ENCODE results near the gene CRIM1. TPM values are rescaled to one million over a fixed set of nuclear protein-coding genes. Genes with fewer than 3 reads are reported as not detected.

The CRIM1 gene
- total and polyA plus RNA-seq, 2 of the 8 experiments (the other 6 are each of a cell fraction or from before 2014, with no cell fraction given): 9.4 to 28.4 TPM

- DNase-seq (ENCODE audit: low read depth in 1 of 2, low spot score in 2 of 2) (no peak), FAIRE-seq (no peak)
- Histone ChIP-seq H3K27ac (ENCODE audit: low read depth, low read length) (no peak overlapping the region), H4K20me1 (replicated peaks in 1 of 2; ENCODE audit: control insufficient read depth in 1 of 2, insufficient read depth in 2 of 2, low read length in 2 of 2) (no peaks in the 10 kb centered on the region), H3K4ac (replicated peaks; ENCODE audit: insufficient read length, low read depth, low read length) (peak overlapping the region; percentile 49), H3K23ac (ENCODE audit: insufficient read length) (no peak overlapping the region), H3K36me3 (ENCODE audit: control insufficient read depth in 2 of 4, insufficient read depth in 4 of 4, low read length in 3 of 4) (peaks cover 6 to 13% (median 11%) of the 10 kb centered on the region in 4 experiments; a peak in 6 of 8 replicates), H2BK12ac (ENCODE audit: low read depth, low read length) (peak overlapping the region; percentile 93), H3K18ac (ENCODE audit: extremely low read depth, low read length) (peak overlapping the region; percentile 15; the same call in 1 of the 2 replicates), H3K9me3 (ENCODE audit: insufficient read depth in 2 of 2, low read depth in 1 of 2, low read length in 1 of 2) (no peaks in the 10 kb centered on the region), H2BK120ac (replicated peaks; ENCODE audit: low read depth, low read length) (peak overlapping the region; percentile 77), H4K5ac (ENCODE audit: insufficient read length, low read depth, low read length) (no peak overlapping the region), H3K9ac (replicated peaks in 1 of 4; ENCODE audit: extremely low read depth in 1 of 4, low read depth in 3 of 4, low read length in 3 of 4) (no peak overlapping the region), H2BK15ac (ENCODE audit: low read length) (0 out of 2 replicates have a peak overlapping the region, but pooled peaks have one; percentile 65), H2BK5ac (ENCODE audit: low read depth, low read length) (peak overlapping the region; percentile 89), H3K56ac (replicated peaks; ENCODE audit: insufficient read length, low read depth, low read length) (no peak overlapping the region), H3K4me1 (replicated peaks in 1 of 4; ENCODE audit: control insufficient read depth in 3 of 4, insufficient read depth in 4 of 4, low read length in 3 of 4) (peaks cover 11 to 37% (median 30%) of the 10 kb centered on the region in 4 experiments), H4K8ac (ENCODE audit: extremely low read depth, insufficient read depth, low read length) (no peak overlapping the region), H3K79me2 (ENCODE audit: control insufficient read depth in 1 of 2, insufficient read depth in 2 of 2, low read length in 2 of 2) (peaks cover 0 to 22% of the 10 kb centered on the region in 2 experiments; a peak in 3 of 4 replicates), H3K14ac (ENCODE audit: insufficient read length) (no peak overlapping the region), H3K4me3 (ENCODE audit: extremely low read depth in 1 of 4, insufficient read depth in 2 of 4, low read depth in 3 of 4, low read length in 4 of 4) (peak overlapping the region in 1 of 4 experiments; percentile 17; a peak in 1 of 8 replicates), H3K27me3 (replicated peaks in 1 of 4; ENCODE audit: control insufficient read depth in 3 of 4, extremely low read depth in 1 of 4, insufficient read depth in 3 of 4, low read length in 3 of 4) (no peaks in the 10 kb centered on the region), H2BK20ac (ENCODE audit: low read length) (peak overlapping the region; percentile 91), H3K23me2 (ENCODE audit: low read depth, low read length) (0 out of 2 replicates have a peak, but pooled peaks cover 3% of the 10 kb centered on the region), H3K79me1 (ENCODE audit: low read depth, low read length) (no peaks in the 10 kb centered on the region; the same call in 1 of the 2 replicates), H3K4me2 (ENCODE audit: insufficient read depth in 1 of 2, low read depth in 2 of 2, low read length in 2 of 2) (peak overlapping the region in 1 of 2 experiments; percentile 53; a peak in 1 of 4 replicates), H4K91ac (replicated peaks; ENCODE audit: insufficient read length, low read length) (peak overlapping the region; percentile 22), H2AK5ac (ENCODE audit: low read depth, low read length) (no peak overlapping the region), H2AFZ (ENCODE audit: low read length) (no peak overlapping the region)
- ChIA-PET POLR2A (ENCODE audit: partially characterized antibody) (interaction anchor here (1.0 to 2.0 kb wide), 3 partner anchors 58 to 106 kb away, joined by 3 to 10 read pairs (median 3); partner anchors contain the start of gene CRIM1), CTCF (ENCODE audit: partially characterized antibody) (interaction anchor here (0.6 to 7.2 kb wide), 16 partner anchors 10 to 116 kb away, joined by 3 to 99 read pairs (median 4); partner anchors contain the start of gene CRIM1)
- WGBS, 2 experiments (ENCODE audit: extremely low coverage in 1 of 2, insufficient coverage in 1 of 2, insufficient read length in 1 of 2, insufficient replicate concordance in 2 of 2, low coverage in 1 of 2, low lambda C conversion rate in 2 of 2, missing lambda C conversion rate in 1 of 2): 83% methylated on average over 6 of the region's 6 CpGs; no CpG with 5 or more reads in 1 of the 2 experiments
- TF ChIP-seq USF2 (IDR thresholded peaks at IDR 0.05; ENCODE audit: low read length) (no peak), SRF (IDR thresholded peaks at IDR 0.05; ENCODE audit: low read depth, low read length) (no peak), TAF7 (optimal IDR thresholded peaks at IDR 0.05; ENCODE audit: borderline replicate concordance, low read depth, low read length) (no peak), SP1 (IDR thresholded peaks at IDR 0.05; ENCODE audit: low read depth, low read length) (no peak), SIRT6 (IDR thresholded peaks at IDR 0.05; ENCODE audit: low read length) (no peak), BRCA1 (IDR thresholded peaks at IDR 0.05; ENCODE audit: low read depth, low read length) (no peak), SIN3A (conservative IDR thresholded peaks at IDR 0.05 in 1 of 2, IDR thresholded peaks at IDR 0.05 in 1 of 2; ENCODE audit: low read depth in 1 of 2, low read length in 2 of 2) (no peak), KDM5A (IDR thresholded peaks at IDR 0.05; ENCODE audit: low read length) (no peak), POLR2A (IDR thresholded peaks at IDR 0.05; ENCODE audit: control extremely low read depth in 1 of 2, low read depth in 2 of 2, low read length in 2 of 2) (no peak), CHD1 (IDR thresholded peaks at IDR 0.05; ENCODE audit: low read depth, low read length) (no peak), JUND (IDR thresholded peaks at IDR 0.05; ENCODE audit: low read length) (no peak), CHD2 (IDR thresholded peaks at IDR 0.05; ENCODE audit: low read length) (no peak)
Observed at GRCh38 chr2:36462311-36462935, 106.8 kb downstream of the CRIM1 start.
